Measurements from ENCODE around the gene SP9.

- TF ChIP-seq, protein P1, sequence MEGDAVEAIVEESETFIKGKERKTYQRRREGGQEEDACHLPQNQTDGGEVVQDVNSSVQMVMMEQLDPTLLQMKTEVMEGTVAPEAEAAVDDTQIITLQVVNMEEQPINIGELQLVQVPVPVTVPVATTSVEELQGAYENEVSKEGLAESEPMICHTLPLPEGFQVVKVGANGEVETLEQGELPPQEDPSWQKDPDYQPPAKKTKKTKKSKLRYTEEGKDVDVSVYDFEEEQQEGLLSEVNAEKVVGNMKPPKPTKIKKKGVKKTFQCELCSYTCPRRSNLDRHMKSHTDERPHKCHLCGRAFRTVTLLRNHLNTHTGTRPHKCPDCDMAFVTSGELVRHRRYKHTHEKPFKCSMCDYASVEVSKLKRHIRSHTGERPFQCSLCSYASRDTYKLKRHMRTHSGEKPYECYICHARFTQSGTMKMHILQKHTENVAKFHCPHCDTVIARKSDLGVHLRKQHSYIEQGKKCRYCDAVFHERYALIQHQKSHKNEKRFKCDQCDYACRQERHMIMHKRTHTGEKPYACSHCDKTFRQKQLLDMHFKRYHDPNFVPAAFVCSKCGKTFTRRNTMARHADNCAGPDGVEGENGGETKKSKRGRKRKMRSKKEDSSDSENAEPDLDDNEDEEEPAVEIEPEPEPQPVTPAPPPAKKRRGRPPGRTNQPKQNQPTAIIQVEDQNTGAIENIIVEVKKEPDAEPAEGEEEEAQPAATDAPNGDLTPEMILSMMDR (conservative IDR thresholded peaks at IDR 0.05): no peak
- no peak for TF ChIP-seq EZH2 (IDR thresholded peaks at IDR 0.05; ENCODE audit: low read depth)
These were observed 1.1 kb upstream of the SP9 start for GRCh38 chr2:174333372-174334277.

All from PC-9 (cell line).